GM12873 (cell line): Measurements from ENCODE around the gene OR10H4.

Experiments
- TF ChIP-seq, protein P1 (sequence below): IDR thresholded peaks from 2 replicates; pipeline ENCODE4 v1.5.1; 2012; ENCODE audit warnings: low read depth, mild to moderate bottlenecking, moderate library complexity, low read length, control low read depth; ENCODE audit not compliant: insufficient read depth; ENCODE audit errors: missing control alignments

Gene OR10H4

DNA sequence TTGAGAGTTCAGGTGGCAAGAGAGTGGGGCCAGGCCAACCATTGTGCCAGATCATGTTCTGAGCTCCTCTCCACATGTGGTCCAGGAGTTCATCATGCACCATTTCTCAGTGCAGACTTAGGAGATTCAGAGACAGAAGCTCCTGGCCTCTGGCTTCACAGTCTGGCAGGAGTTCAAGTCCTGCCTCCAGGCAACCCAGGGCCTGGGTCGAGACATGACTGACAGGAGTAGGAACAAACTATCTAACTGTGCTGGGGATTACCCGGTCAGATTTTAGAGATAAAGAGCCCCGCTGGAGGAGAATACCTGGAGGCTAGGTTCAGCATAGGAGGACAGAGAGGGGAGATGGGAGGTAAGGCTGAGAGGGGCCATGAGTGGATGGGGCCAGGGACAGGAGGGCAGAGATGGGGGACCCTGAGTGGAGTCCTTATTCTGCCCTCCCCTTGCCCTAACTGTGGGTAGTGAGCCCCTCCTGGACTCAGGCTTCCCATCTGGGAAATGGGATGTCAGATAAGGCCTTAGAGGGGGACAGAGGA, 13.6 kb upstream of the OR10H4 start:
- TF ChIP-seq, protein P1, sequence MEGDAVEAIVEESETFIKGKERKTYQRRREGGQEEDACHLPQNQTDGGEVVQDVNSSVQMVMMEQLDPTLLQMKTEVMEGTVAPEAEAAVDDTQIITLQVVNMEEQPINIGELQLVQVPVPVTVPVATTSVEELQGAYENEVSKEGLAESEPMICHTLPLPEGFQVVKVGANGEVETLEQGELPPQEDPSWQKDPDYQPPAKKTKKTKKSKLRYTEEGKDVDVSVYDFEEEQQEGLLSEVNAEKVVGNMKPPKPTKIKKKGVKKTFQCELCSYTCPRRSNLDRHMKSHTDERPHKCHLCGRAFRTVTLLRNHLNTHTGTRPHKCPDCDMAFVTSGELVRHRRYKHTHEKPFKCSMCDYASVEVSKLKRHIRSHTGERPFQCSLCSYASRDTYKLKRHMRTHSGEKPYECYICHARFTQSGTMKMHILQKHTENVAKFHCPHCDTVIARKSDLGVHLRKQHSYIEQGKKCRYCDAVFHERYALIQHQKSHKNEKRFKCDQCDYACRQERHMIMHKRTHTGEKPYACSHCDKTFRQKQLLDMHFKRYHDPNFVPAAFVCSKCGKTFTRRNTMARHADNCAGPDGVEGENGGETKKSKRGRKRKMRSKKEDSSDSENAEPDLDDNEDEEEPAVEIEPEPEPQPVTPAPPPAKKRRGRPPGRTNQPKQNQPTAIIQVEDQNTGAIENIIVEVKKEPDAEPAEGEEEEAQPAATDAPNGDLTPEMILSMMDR, result no peak

DNA sequence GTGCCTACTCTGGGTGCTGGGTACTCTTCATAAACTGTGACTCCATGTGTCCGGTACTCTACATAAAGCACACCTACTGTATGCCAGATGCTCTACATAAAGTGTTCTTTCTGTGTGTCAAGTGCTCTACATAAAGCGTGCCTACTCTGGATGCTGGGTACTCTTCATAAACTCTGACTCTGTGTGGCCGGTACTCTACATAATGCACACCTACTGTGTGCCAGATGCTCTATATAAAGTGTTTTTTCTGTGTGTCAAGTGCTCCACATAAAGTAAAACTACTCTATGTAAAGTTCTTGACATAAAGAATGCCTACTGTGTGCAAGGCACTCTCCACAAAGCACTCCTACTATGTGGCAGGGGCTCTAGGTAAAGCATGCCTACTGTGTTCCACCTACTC, 12.6 kb upstream of the OR10H4 start:
- TF ChIP-seq, protein P1, result no peak

DNA sequence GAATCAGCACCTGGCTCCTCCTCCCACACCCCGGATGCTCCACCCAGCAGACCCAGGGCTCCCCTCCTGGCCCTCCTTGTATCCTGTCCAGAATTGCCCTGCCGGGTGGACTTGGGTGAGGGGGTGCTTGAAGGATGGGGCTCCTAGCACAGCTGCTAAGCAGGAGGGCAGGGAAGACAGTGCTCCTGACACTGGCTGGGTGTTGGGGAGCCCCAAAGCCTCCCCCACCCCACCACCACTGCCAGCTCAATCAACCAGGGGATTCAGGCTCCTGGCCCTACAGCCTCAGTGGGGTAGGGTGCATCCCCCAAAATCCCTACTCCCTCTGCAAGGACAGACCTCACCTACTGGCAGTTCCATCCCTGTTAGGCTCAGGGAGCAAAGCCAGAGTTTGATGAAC, 11.9 kb upstream of the OR10H4 start:
- TF ChIP-seq, protein P1, result no peak

DNA sequence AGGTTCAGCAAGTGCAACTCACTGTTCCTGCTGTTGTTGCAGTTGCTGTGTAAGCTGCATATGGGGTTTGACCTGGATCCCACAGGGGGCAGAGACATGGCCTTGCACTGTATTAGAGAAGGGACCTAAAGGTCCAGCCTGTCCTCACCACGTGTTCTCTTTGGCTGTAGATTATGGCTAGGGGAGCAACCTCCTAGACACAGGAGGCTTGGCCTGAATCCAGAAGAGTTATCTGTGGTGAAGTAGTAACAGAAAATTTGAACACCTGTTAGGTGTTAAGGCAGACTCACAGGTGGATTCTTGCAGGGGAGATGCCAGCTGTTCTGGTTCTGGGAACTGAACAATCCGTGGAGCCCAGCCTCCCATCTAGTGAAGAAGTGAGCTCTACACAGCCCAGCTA, 11.0 kb upstream of the OR10H4 start:
- TF ChIP-seq, protein P1, result no peak

DNA sequence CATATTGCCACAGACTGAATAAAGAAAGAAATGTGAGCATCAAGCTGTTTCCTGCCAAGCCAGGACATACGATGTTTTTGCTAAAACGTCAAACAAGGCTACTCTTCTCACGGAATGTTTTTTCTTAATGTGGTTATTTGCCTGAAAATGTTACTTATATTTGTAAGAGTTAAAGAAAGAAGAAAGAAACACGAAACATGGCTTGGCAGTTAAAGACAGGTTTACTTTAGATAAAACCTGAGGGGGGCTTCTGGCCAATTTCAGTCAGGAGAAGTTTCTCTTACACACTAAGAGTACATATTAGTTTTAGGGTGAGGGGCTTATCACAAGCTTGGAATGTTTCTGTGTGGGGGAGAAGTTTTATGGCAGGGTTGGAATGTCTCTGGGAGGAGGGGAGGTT, 4.4 kb upstream of the OR10H4 start:
- TF ChIP-seq, protein P1, result no peak

DNA sequence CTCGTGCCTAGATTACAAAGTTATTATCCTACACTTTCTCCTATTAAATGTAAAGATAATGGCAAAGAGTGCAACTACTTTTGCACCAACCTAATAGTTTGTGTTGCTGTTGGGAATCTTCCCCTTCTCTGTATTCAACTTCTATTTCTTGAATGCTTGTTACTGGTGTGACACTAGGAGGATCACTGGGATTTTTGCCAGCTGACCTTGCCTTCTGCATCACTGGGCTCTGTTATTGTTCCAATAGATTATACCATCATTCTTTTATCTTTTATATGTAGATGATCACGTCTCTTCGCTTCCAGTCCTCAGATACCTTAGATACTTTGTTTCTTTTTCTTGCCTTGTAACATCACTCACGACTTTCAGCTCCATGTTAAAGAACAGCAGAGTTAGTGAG, 3.5 kb upstream of the OR10H4 start:
- TF ChIP-seq, protein P1, result no peak

DNA sequence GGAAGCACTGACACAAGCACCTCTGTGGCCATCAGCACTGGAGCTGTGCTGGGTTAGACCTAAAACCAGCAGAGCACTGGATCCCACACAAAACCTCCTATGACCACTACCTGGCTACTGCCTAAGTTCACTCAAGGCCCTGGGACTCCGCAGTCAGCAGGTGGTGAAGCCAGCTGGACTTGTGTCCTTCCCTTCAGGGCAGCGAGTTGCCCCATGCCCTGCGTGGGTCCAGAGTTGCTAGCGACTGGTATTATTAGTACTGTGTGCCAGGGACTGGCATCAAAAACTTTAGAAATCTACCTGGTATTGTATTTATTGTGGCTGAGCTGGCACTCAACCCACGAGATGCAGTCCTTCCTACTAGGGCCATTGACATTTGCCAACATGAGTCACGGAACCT, 6.0 kb downstream of the OR10H4 start:
- TF ChIP-seq, protein P1, result no peak
